ENCODE results near the gene TULP4. TPM values are rescaled to one million over a fixed set of nuclear protein-coding genes. Genes with fewer than 3 reads are reported as not detected.

The TULP4 gene
- total RNA-seq, 6 donors from 2014 or later: 78.7 to 150 (median 94.4) TPM

DNA sequence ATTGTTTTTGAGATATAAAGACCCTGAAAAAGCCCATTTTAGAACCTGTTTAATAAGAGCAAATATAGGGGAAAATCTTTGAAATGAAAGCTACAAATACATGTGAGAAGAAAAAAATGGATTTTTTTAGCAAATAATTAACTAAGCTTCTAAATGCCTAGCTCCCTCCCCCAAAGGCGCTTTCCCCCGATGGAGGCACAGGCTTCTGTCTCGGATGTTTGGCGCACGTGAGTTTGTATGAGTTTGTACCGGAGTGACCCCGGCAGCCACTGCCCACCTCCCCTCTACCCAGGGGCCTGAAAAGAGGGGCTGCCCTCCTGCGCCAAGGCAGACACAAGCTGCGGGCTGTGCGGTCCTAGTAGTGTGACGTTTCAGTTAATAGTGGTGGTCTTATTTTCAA is 197.2 kb downstream of the TULP4 start:
- Histone ChIP-seq H3K27me3 (no peaks in the 10 kb centered on the region), H3K27ac (no peak overlapping the region), H3K4me3 (no peak overlapping the region), H3K36me3 (peaks cover 0 to 9% (median 0%) of the 10 kb centered on the region in 4 donors), H3K4me1 (no peaks in the 10 kb centered on the region), H3K9me3 (no peaks in the 10 kb centered on the region)
- DNase-seq (no peak), ATAC-seq (ENCODE audit: low FRiP score in 2 of 2) (no peak)
- 89 to 94% methylated on average over 11 of the region's 11 CpGs for WGBS, 2 donors
- TF ChIP-seq EP300 (IDR thresholded peaks at IDR 0.05): no peak

DNA sequence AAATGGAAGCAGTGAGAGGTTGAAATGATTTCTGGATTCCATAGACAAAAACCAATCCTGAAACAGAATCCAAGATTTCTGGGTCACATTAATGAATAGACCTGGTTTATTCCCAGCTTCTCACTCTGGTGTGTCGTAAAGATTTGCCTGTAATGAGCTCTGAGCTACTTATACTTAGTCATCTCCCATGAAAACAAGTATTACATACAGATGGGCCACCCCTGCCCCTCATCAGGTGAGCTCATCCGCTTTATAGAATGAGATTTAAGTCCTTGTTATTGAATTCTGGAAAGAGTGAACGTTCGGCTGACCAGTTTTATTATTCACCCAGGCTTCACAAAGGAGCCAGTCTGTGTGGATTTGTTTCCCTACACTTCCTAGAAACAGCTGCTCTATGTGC is 200.5 kb downstream of the TULP4 start:
- Histone ChIP-seq H3K36me3 (no peaks in the 10 kb centered on the region), H3K4me3 (no peak overlapping the region), H3K27me3 (peaks cover 0 to 13% (median 2%) of the 10 kb centered on the region in 4 donors), H3K27ac (no peak overlapping the region), H3K4me1 (peaks cover 0 to 7% (median 5%) of the 10 kb centered on the region in 4 donors), H3K9me3 (no peaks in the 10 kb centered on the region)
- DNase-seq (no peak), ATAC-seq (ENCODE audit: low FRiP score in 2 of 2) (no peak)
- 88 to 96% methylated on average over 4 of the region's 4 CpGs for WGBS, 2 donors
- no peak for TF ChIP-seq POLR2AphosphoS5 (IDR thresholded peaks at IDR 0.05)
- TF ChIP-seq, protein P1, sequence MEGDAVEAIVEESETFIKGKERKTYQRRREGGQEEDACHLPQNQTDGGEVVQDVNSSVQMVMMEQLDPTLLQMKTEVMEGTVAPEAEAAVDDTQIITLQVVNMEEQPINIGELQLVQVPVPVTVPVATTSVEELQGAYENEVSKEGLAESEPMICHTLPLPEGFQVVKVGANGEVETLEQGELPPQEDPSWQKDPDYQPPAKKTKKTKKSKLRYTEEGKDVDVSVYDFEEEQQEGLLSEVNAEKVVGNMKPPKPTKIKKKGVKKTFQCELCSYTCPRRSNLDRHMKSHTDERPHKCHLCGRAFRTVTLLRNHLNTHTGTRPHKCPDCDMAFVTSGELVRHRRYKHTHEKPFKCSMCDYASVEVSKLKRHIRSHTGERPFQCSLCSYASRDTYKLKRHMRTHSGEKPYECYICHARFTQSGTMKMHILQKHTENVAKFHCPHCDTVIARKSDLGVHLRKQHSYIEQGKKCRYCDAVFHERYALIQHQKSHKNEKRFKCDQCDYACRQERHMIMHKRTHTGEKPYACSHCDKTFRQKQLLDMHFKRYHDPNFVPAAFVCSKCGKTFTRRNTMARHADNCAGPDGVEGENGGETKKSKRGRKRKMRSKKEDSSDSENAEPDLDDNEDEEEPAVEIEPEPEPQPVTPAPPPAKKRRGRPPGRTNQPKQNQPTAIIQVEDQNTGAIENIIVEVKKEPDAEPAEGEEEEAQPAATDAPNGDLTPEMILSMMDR (IDR thresholded peaks at IDR 0.05): no peak
- TF ChIP-seq POLR2A (IDR thresholded peaks at IDR 0.05): no peak

DNA sequence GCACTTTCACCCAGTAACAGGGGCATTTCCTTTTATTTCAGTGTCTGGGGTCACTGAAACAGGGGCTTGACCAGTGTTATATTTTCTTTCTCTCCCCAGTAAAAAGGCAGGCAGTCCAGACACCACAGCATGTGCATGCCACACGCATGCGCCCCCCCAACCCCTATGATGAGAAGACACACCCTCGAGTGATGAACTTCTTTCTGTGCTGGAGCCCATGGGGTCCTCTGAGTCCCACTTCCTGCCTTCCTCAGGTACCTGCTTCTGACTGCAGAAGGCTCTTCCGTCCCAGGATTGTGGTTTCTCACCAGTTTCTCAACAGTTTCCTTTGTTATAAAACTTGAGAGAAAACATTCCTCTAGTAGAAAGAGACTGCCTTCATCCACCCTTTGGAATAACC is 201.9 kb downstream of the TULP4 start:
- H3K4me3 ChIP-seq: no peak overlapping the region
- no peak overlapping the region for H3K27ac ChIP-seq
- H3K9me3 ChIP-seq: no peaks in the 10 kb centered on the region
- H3K36me3 ChIP-seq: no peaks in the 10 kb centered on the region
- ATAC-seq (ENCODE audit: low FRiP score in 2 of 2) (no peak), DNase-seq (no peak)
- H3K27me3 ChIP-seq: peaks cover 0 to 13% (median 2%) of the 10 kb centered on the region in 4 donors
- TF ChIP-seq POLR2A (IDR thresholded peaks at IDR 0.05): no peak
- TF ChIP-seq, protein P1 (IDR thresholded peaks at IDR 0.05): no peak
- peaks cover 5 to 15% (median 14%) of the 10 kb centered on the region in 4 donors for H3K4me1 ChIP-seq
- WGBS, 2 donors: 71 to 77% methylated on average over 4 of the region's 4 CpGs

DNA sequence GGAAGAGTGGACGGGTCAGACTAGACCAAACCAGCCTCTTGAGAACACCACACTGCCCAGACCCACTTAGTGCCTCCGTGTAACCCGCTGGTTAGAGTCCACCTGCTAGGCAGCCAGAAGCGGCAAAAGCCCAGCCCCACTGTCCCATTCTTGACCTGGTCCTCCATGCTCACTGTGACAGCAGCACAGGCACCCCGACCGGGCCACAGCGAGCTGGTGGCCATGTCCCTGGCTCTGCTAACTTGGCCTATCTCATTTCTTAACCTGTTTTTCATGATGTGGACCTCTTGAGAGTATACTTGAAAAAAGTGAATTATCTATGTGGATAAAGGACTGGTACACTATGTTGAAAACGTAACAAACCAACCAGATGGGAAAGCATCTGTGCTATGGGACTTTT is 202.7 kb downstream of the TULP4 start:
- no peak overlapping the region for H3K4me3 ChIP-seq
- 94 to 98% methylated on average over 7 of the region's 8 CpGs for WGBS, 2 donors
- no peaks in the 10 kb centered on the region for H3K36me3 ChIP-seq
- no peak overlapping the region for H3K27ac ChIP-seq
- H3K9me3 ChIP-seq: no peaks in the 10 kb centered on the region
- H3K27me3 ChIP-seq: peaks cover 0 to 13% (median 2%) of the 10 kb centered on the region in 4 donors
- TF ChIP-seq, protein P1 (IDR thresholded peaks at IDR 0.05): no peak
- no peak for TF ChIP-seq POLR2AphosphoS5 (IDR thresholded peaks at IDR 0.05)
- TF ChIP-seq POLR2A (IDR thresholded peaks at IDR 0.05): no peak
- no peak for TF ChIP-seq EP300 (IDR thresholded peaks at IDR 0.05)
- H3K4me1 ChIP-seq: peaks cover 5 to 15% (median 14%) of the 10 kb centered on the region in 4 donors
- DNase-seq (peak in 1 of 2 donors; percentile 55), ATAC-seq (ENCODE audit: low FRiP score in 2 of 2) (no peak)

DNA sequence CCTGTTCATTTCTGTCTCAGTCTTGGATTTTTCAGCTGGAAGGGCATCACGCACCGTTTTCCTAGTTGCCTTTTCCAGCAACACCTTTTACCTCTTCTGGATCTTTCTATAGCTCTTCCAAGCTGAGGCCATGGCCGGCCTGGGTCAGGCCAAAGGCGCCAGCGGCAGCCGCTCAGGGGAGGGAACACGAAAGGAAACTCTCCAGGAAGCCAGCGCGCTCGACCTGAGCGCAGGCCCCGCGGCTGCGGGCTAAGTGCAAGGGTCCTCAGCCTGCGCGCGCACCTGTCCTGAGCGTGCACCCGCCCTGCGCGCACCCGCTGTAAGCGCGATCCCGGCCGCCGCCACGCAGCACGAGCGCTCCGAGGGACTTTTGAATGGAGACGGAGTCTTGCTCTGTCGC is 203.8 kb downstream of the TULP4 start:
- H3K4me1 ChIP-seq: peaks cover 5 to 15% (median 14%) of the 10 kb centered on the region in 4 donors
- 20 to 27% methylated on average over 5 to 21 of the region's 33 CpGs for WGBS, 2 donors
- H3K9me3 ChIP-seq: no peaks in the 10 kb centered on the region
- TF ChIP-seq POLR2AphosphoS5 (IDR thresholded peaks at IDR 0.05) (no peak), POLR2A (IDR thresholded peaks at IDR 0.05) (no peak), EP300 (IDR thresholded peaks at IDR 0.05) (no peak)
- TF ChIP-seq, protein P1 (IDR thresholded peaks at IDR 0.05): no peak
- peak overlapping the region in 1 of 4 donors; percentile 20 for H3K4me3 ChIP-seq
- H3K36me3 ChIP-seq: no peaks in the 10 kb centered on the region
- ATAC-seq (ENCODE audit: low FRiP score in 2 of 2): peak in 1 of 2 donors; percentile 11
- no peak overlapping the region for H3K27ac ChIP-seq
- DNase-seq: peak in 1 of 2 donors; percentile 86
- peaks cover 0 to 13% (median 2%) of the 10 kb centered on the region in 4 donors for H3K27me3 ChIP-seq

Measured in upper lobe of left lung (tissue), 6 donors.